Caco-2 (cell line): Measurements from ENCODE around the gene PRR29. TPM values are rescaled to one million over a fixed set of nuclear protein-coding genes. Genes with fewer than 3 reads are reported as not detected.

Experiments
- BruUV-seq: library from RNA; stranded (reverse); fragments of 400-500 nt; replicated peaks from 2 replicates; lab custom pipeline; 2021; lab: Mats Ljungman, UMichigan
- CTCF ChIA-PET: fragments of 300-600 bp; sonication (Branson Sonifier 250); formaldehyde crosslinking; loops from one replicate; lab custom pipeline; 2022; ENCODE audit warnings: antibody characterized with exemption; lab: Charles Lee
- POLR2A ChIA-PET: fragments of 300-600 bp; sonication (Branson Sonifier 250); formaldehyde crosslinking; loops from one replicate; lab custom pipeline; 2022; ENCODE audit warnings: antibody characterized with exemption; lab: Charles Lee
- DNase-seq, 2 experiments: peaks; one replicate each; pipeline versions ENCODE4 v3.0.0 to v3.0.0-alpha.2; 2020 to 2022
- H3K27me3 ChIP-seq: replicated peaks from 2 replicates; pipeline ENCODE4 v1.6.0; 2011; ENCODE audit warnings: low read length; ENCODE audit not compliant: control insufficient read depth, insufficient read depth
- H3K36me3 ChIP-seq: 2 replicates; pipeline ENCODE4 v1.5.1; 2011; ENCODE audit warnings: low read length; ENCODE audit not compliant: control insufficient read depth, insufficient read depth
- H3K4me1 ChIP-seq: fragments of 250-450 bp; sonication (Bioruptor Pico); 2 replicates; pipeline ENCODE4 v1.5.1; 2020; ENCODE audit warnings: mild to moderate bottlenecking
- H3K4me3 ChIP-seq: 2 replicates; pipeline ENCODE4 v1.5.1; 2011; ENCODE audit warnings: low read depth, mild to moderate bottlenecking, control low read depth, low read length
- H3K9me3 ChIP-seq: fragments of 250-450 bp; sonication (Bioruptor Pico); 2 replicates; pipeline ENCODE4 v1.5.1; 2020; ENCODE audit warnings: mild to moderate bottlenecking, moderate library complexity
- H3K27ac Mint-ChIP-seq: one replicate; pipeline ENCODE4 v1.8.0; 2022; ENCODE audit warnings: mixed read lengths; ENCODE audit not compliant: unreplicated experiment
- H3K27me3 Mint-ChIP-seq: one replicate; pipeline ENCODE4 v1.8.0; 2022; ENCODE audit warnings: mixed read lengths; ENCODE audit not compliant: insufficient read depth, unreplicated experiment
- H3K36me3 Mint-ChIP-seq: one replicate; pipeline ENCODE4 v1.8.0; 2022; ENCODE audit warnings: mild to moderate bottlenecking, mixed read lengths; ENCODE audit not compliant: insufficient read depth, unreplicated experiment
- H3K4me1 Mint-ChIP-seq: one replicate; pipeline ENCODE4 v1.8.0; 2022; ENCODE audit warnings: low read depth, mixed read lengths; ENCODE audit not compliant: unreplicated experiment
- H3K4me3 Mint-ChIP-seq: one replicate; pipeline ENCODE4 v1.8.0; 2022; ENCODE audit warnings: mild to moderate bottlenecking, moderate library complexity, mixed read lengths; ENCODE audit not compliant: unreplicated experiment
- H3K9me3 Mint-ChIP-seq: one replicate; pipeline ENCODE4 v1.8.0; 2022; ENCODE audit warnings: mixed read lengths; ENCODE audit not compliant: unreplicated experiment
- CTCF ChIP-seq, 2 experiments: fragments of 200-600 bp in 1 of 2; IDR thresholded peaks; 1 replicate in 1 of 2; 2 replicates in 1 of 2; pipeline versions ENCODE4 v1.5.1 to v1.8.0; 2011 to 2022; ENCODE audit warnings: antibody characterized with exemption in 1 of 2, control low read depth in 1 of 2, inconsistent platforms in 1 of 2, low read depth in 1 of 2, low read length in 1 of 2, mild to moderate bottlenecking in 1 of 2, moderate library complexity in 1 of 2; ENCODE audit not compliant: insufficient read depth in 1 of 2, severe bottlenecking in 1 of 2, unreplicated experiment in 1 of 2
- intact Hi-C: fragments of 100-400 bp; cut with micrococcal nuclease; formaldehyde crosslinking; loops from one replicate; pipeline ENCODE4 v1.10.0; 2022; ENCODE audit not compliant: unreplicated experiment
- total RNA-seq: library from RNA; stranded (reverse); gene quantifications from 2 replicates; pipeline ENCODE4 v1.2.3, GENCODE V29; 2022

PRR29 gene
- total RNA-seq, 1 experiment from 2014 or later: not detected

- no peak for DNase-seq
- H3K4me3 Mint-ChIP-seq: no peak overlapping the region
- TF ChIP-seq CTCF (IDR thresholded peaks at IDR 0.05; ENCODE audit: insufficient read depth in 1 of 2, low read depth in 1 of 2, low read length in 1 of 2, severe bottlenecking in 1 of 2, unreplicated experiment in 1 of 2): no peak
- no peaks in the 10 kb centered on the region for H3K4me1 Mint-ChIP-seq
- BruUV-seq: no TSS peak
- Histone ChIP-seq H3K27me3 (no peaks in the 10 kb centered on the region), H3K36me3 (no peaks in the 10 kb centered on the region), H3K9me3 (no peaks in the 10 kb centered on the region), H3K4me3 (no peak overlapping the region), H3K4me1 (no peaks in the 10 kb centered on the region)
- H3K27ac Mint-ChIP-seq: no peak overlapping the region
- ChIA-PET CTCF (no interaction called here), POLR2A (no interaction called here)
- H3K27me3 Mint-ChIP-seq: peaks cover 6% of the 10 kb centered on the region
- H3K36me3 Mint-ChIP-seq: no peaks in the 10 kb centered on the region
- intact Hi-C loops: no loop called here
- no peaks in the 10 kb centered on the region for H3K9me3 Mint-ChIP-seq
Observed at GRCh38 chr17:63955791-63956190, 42.4 kb upstream of the PRR29 start.

GRCh38 chr17:63956296-63956920 lies 41.7 kb upstream of the PRR29 start:
- no peak for DNase-seq
- Histone ChIP-seq H3K9me3 (no peaks in the 10 kb centered on the region), H3K4me3 (no peak overlapping the region), H3K4me1 (no peaks in the 10 kb centered on the region), H3K36me3 (no peaks in the 10 kb centered on the region), H3K27me3 (no peaks in the 10 kb centered on the region)
- no peak for TF ChIP-seq CTCF (IDR thresholded peaks at IDR 0.05; ENCODE audit: insufficient read depth in 1 of 2, low read depth in 1 of 2, low read length in 1 of 2, severe bottlenecking in 1 of 2, unreplicated experiment in 1 of 2)
- Mint-ChIP-seq H3K4me3 (no peak overlapping the region), H3K9me3 (no peaks in the 10 kb centered on the region), H3K27me3 (peaks cover 3% of the 10 kb centered on the region), H3K4me1 (no peaks in the 10 kb centered on the region), H3K27ac (no peak overlapping the region), H3K36me3 (no peaks in the 10 kb centered on the region)
- ChIA-PET CTCF (interaction anchor here (1.6 kb wide), 1 partner anchor 10 kb away, joined by 7 read pairs; no protein-coding TSS in a partner anchor), POLR2A (no interaction called here)
- BruUV-seq: no TSS peak
- intact Hi-C loops: no loop called here

- Histone ChIP-seq H3K36me3 (no peaks in the 10 kb centered on the region), H3K4me1 (no peaks in the 10 kb centered on the region), H3K4me3 (no peak overlapping the region), H3K27me3 (no peaks in the 10 kb centered on the region; the same call in 1 of the 2 replicates), H3K9me3 (no peaks in the 10 kb centered on the region)
- H3K36me3 Mint-ChIP-seq: no peaks in the 10 kb centered on the region
- intact Hi-C loops: no loop called here
- H3K4me1 Mint-ChIP-seq: no peaks in the 10 kb centered on the region
- H3K4me3 Mint-ChIP-seq: no peak overlapping the region
- ChIA-PET POLR2A (no interaction called here), CTCF (no interaction called here)
- peaks cover 3% of the 10 kb centered on the region for H3K27me3 Mint-ChIP-seq
- no peak for TF ChIP-seq CTCF (IDR thresholded peaks at IDR 0.05; ENCODE audit: insufficient read depth in 1 of 2, low read depth in 1 of 2, low read length in 1 of 2, severe bottlenecking in 1 of 2, unreplicated experiment in 1 of 2)
- no peak for DNase-seq
- no peaks in the 10 kb centered on the region for H3K9me3 Mint-ChIP-seq
- no TSS peak for BruUV-seq
- H3K27ac Mint-ChIP-seq: no peak overlapping the region
Observed at GRCh38 chr17:63960006-63960405, 38.1 kb upstream of the PRR29 start.
